ENCODE measurements around the gene C2orf69. TPM values are rescaled to one million over a fixed set of nuclear protein-coding genes. Genes with fewer than 3 reads are reported as not detected.

The C2orf69 gene
- total RNA-seq, 2 experiments from 2014 or later = 14.0 to 17.5 TPM

DNA sequence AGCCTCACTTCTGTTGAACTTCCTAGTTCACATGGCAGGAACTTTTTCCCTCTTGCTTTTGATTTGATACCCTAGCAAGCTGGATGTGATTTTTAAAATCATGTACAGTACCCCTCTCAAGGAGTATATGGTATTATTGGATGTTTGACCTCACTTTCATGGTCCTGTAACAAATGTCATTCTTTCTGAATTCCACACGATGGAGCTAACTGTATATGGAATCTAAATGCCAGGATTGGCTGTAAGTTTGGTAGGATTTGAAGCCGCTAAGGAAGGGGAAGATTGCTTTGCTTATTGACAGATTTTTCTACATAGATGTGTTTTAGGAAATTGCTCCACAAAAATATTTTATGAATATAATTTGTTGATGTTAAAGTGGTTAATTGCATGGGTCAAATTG is 62.6 kb downstream of the C2orf69 start:
- Histone ChIP-seq H2AFZ (ENCODE audit: low read length) (no peak overlapping the region), H3K9me3 (ENCODE audit: low read length) (no peaks in the 10 kb centered on the region), H3K9me2 (ENCODE audit: insufficient read depth, low read length) (no peaks in the 10 kb centered on the region), H3K79me2 (ENCODE audit: insufficient read depth, low read depth, low read length) (no peaks in the 10 kb centered on the region), H3K36me3 (ENCODE audit: insufficient read depth, low read length) (peaks cover 37% of the 10 kb centered on the region; the same call in 1 of the 2 replicates), H4K20me1 (ENCODE audit: insufficient read depth, low read length) (peaks cover 3% of the 10 kb centered on the region; the same call in 1 of the 2 replicates), H3K27ac (ENCODE audit: low read depth, low read length, poor library complexity, severe bottlenecking) (no peak overlapping the region), H3K4me2 (ENCODE audit: low read length) (no peak overlapping the region), H3K4me3 (ENCODE audit: low read depth, low read length, poor library complexity, severe bottlenecking) (no peak overlapping the region), H3K4me1 (ENCODE audit: insufficient read depth, low read length, poor library complexity, severe bottlenecking) (no peaks in the 10 kb centered on the region)
- intact Hi-C loops (cut with micrococcal nuclease; ENCODE audit: unreplicated experiment) = loop anchor here (10.0 kb wide), 1 partner anchor 601 kb away; no protein-coding TSS in a partner anchor
- 0 out of 2 replicates have a peak, but pooled peaks have one; percentile 32 for TF ChIP-seq CTCF (conservative IDR thresholded peaks at IDR 0.05; ENCODE audit: low read length)
- no peak for TF ChIP-seq EZH2phosphoT487 (IDR thresholded peaks at IDR 0.05; ENCODE audit: borderline replicate concordance, low read depth, low read length)
- no TSS peak for BruUV-seq (replicated peaks)
- ChIA-PET POLR2A (interaction anchor here (0.6 to 1.2 kb wide), 3 partner anchors 10 to 12 kb away, joined by 3 to 4 read pairs (median 4); no protein-coding TSS in a partner anchor), CTCF (ENCODE audit: unreplicated experiment) (no interaction called here)
- DNase-seq (ENCODE audit: low spot score) = no peak

DNA sequence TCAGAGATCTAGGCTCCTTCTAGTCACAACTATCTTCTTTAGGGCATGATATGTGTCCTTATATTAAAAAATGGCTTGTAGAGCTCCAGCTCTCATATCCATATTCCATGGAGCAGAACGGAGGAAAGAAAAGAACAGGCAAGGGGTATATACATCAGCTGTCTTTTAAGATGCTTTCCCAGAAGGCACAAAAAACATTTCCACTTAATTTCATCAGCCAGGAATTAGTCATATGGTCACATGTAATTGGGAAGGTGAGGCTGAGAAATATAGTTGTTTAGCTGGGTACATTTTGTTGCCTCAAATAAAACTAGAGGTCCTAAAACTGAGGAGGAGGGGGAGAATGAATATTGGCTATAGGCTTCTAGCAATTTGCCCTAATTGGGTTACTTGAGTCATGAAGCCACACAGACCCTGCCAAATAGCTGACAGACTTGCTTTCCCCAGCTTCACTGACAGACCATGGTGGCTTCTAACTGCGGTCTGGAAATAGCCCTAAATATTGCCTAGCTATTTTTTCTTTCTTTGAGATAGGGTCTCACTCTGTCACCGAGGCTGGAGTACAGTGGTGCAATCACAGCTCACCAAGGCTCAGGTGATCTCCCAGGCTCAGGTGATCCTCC is 64.3 kb downstream of the C2orf69 start:
- Histone ChIP-seq H3K36me3 (ENCODE audit: insufficient read depth, low read length) (peaks cover 24% of the 10 kb centered on the region; the same call in 1 of the 2 replicates), H3K9me3 (ENCODE audit: low read length) (no peaks in the 10 kb centered on the region), H3K27ac (ENCODE audit: low read depth, low read length, poor library complexity, severe bottlenecking) (no peak overlapping the region), H3K4me3 (ENCODE audit: low read depth, low read length, poor library complexity, severe bottlenecking) (no peak overlapping the region), H4K20me1 (ENCODE audit: insufficient read depth, low read length) (peaks cover 3% of the 10 kb centered on the region; the same call in 1 of the 2 replicates), H3K9me2 (ENCODE audit: insufficient read depth, low read length) (no peaks in the 10 kb centered on the region), H2AFZ (ENCODE audit: low read length) (no peak overlapping the region), H3K4me1 (ENCODE audit: insufficient read depth, low read length, poor library complexity, severe bottlenecking) (no peaks in the 10 kb centered on the region), H3K79me2 (ENCODE audit: insufficient read depth, low read depth, low read length) (no peaks in the 10 kb centered on the region), H3K4me2 (ENCODE audit: low read length) (no peak overlapping the region)
- POLR2A ChIA-PET = interaction anchor here (0.5 kb wide), 1 partner anchor 548 kb away, joined by 3 read pairs; no protein-coding TSS in a partner anchor
- no peak for DNase-seq (ENCODE audit: low spot score)
- CTCF ChIA-PET (ENCODE audit: unreplicated experiment) = interaction anchor here (0.5 kb wide), 1 partner anchor 595 kb away, joined by 3 read pairs; no protein-coding TSS in a partner anchor
- no TSS peak for BruUV-seq (replicated peaks)
- intact Hi-C loops (cut with micrococcal nuclease; ENCODE audit: unreplicated experiment) = loop anchor here (10.0 kb wide), 1 partner anchor 599 kb away; no protein-coding TSS in a partner anchor
- no peak for TF ChIP-seq CTCF (conservative IDR thresholded peaks at IDR 0.05; ENCODE audit: low read length)
- no peak for TF ChIP-seq EZH2phosphoT487 (IDR thresholded peaks at IDR 0.05; ENCODE audit: borderline replicate concordance, low read depth, low read length)

Small RNAs within 50 kb of the gene (small RNA-seq; reads per million reads assigned to genes)
- gene AC108032.1 (not detected), gene RN7SL717P (not detected)

Other genes with a start within 250 kb of the C2orf69 start
- gene FTCDNL1, start 60.1 kb upstream of the C2orf69 start, total RNA-seq (2014; rRNA removed; shearing (Covaris generic)) = 0.54 and 0.90 TPM in 2 replicates
- 0.40 and 1.6 TPM in 2 replicates for gene FTCDNL1, start 60.1 kb upstream of the C2orf69 start, total RNA-seq (2022)
- 5.1 and 7.1 TPM in 2 replicates for gene TYW5, start 44.2 kb downstream of the C2orf69 start, total RNA-seq (2014; rRNA removed; shearing (Covaris generic))
- 7.7 and 8.9 TPM in 2 replicates for gene TYW5, start 44.2 kb downstream of the C2orf69 start, total RNA-seq (2022)
- 13.7 and 25.3 TPM in 2 replicates for gene MAIP1, start 44.3 kb downstream of the C2orf69 start, total RNA-seq (2014; rRNA removed; shearing (Covaris generic))
- gene MAIP1, start 44.3 kb downstream of the C2orf69 start, total RNA-seq (2022) = 23.3 and 29.8 TPM in 2 replicates